OCI-LY7 (cell line): ENCODE measurements around the gene GCNT4. TPM values are rescaled to one million over a fixed set of nuclear protein-coding genes. Genes with fewer than 3 reads are reported as not detected.
"Not testable (repeated sequence)": the region's sequence is repeated elsewhere in the genome, so short reads cannot be mapped to it uniquely, and the experiment has no call there.

Experiments
- Bru-seq: library from RNA; stranded (reverse); fragments of 400-500 nt; gene quantifications from one replicate; lab custom pipeline; 2021; lab: Mats Ljungman, UMichigan
- BruChase-seq, 2 experiments: library from RNA; stranded (reverse); fragments of 400-500 nt; gene quantifications; one replicate each; lab custom pipeline; 2021; lab: Mats Ljungman, UMichigan
- BruUV-seq: library from RNA; stranded (reverse); fragments of 400-500 nt; replicated peaks from 2 replicates; lab custom pipeline; 2021; lab: Mats Ljungman, UMichigan
- CTCF ChIA-PET: fragments of 300-600 bp; sonication (Branson Sonifier 250); formaldehyde crosslinking; loops from one replicate; lab custom pipeline; 2022; ENCODE audit warnings: antibody characterized with exemption; ENCODE audit not compliant: unreplicated experiment; lab: Charles Lee
- POLR2A ChIA-PET: fragments of 300-600 bp; sonication (Branson Sonifier 250); formaldehyde crosslinking; loops from one replicate; lab custom pipeline; 2022; ENCODE audit warnings: antibody characterized with exemption; lab: Charles Lee
- DNase-seq: peaks from one replicate; pipeline ENCODE4 v3.0.0-alpha.2; 2015; ENCODE audit warnings: low spot score
- H2AFZ ChIP-seq: fragments of 200-600 bp; sonication (generic), shearing (Covaris generic); 2 replicates; pipeline ENCODE4 v1.6.1; 2014; ENCODE audit warnings: mild to moderate bottlenecking, antibody characterized with exemption, low read length, moderate library complexity
- H3K27ac ChIP-seq: fragments of 200-600 bp; sonication (generic); 2 replicates; pipeline ENCODE4 v1.5.1; 2014; ENCODE audit warnings: mixed run types, low read depth, mild to moderate bottlenecking, moderate library complexity, low read length, inconsistent platforms; ENCODE audit not compliant: poor library complexity, severe bottlenecking
- H3K36me3 ChIP-seq: fragments of 200-600 bp; sonication (generic); 2 replicates; pipeline ENCODE4 v1.6.1; 2014; ENCODE audit warnings: mild to moderate bottlenecking, antibody characterized with exemption, low read length, moderate library complexity, mixed read lengths; ENCODE audit not compliant: insufficient read depth
- H3K4me1 ChIP-seq: fragments of 200-600 bp; sonication (generic); 2 replicates; pipeline ENCODE4 v1.5.1; 2014; ENCODE audit warnings: mild to moderate bottlenecking, low read length; ENCODE audit not compliant: insufficient read depth, poor library complexity, severe bottlenecking
- H3K4me2 ChIP-seq: fragments of 200-600 bp; sonication (generic); 2 replicates; pipeline ENCODE4 v1.6.1; 2014; ENCODE audit warnings: mild to moderate bottlenecking, low read length
- H3K4me3 ChIP-seq: fragments of 200-600 bp; sonication (generic); 2 replicates; pipeline ENCODE4 v1.5.1; 2014; ENCODE audit warnings: mild to moderate bottlenecking, low read depth, low read length; ENCODE audit not compliant: poor library complexity, severe bottlenecking
- H3K79me2 ChIP-seq: fragments of 200-600 bp; sonication (generic); 2 replicates; pipeline ENCODE4 v1.6.1; 2016; ENCODE audit warnings: low read depth, mild to moderate bottlenecking, low read length, moderate library complexity, mixed read lengths; ENCODE audit not compliant: insufficient read depth
- H3K9me2 ChIP-seq: fragments of 200-600 bp; sonication (generic); 2 replicates; pipeline ENCODE4 v1.6.1; 2016; ENCODE audit warnings: mild to moderate bottlenecking, low read length, mixed read lengths; ENCODE audit not compliant: insufficient read depth
- H3K9me3 ChIP-seq: fragments of 200-600 bp; sonication (generic); 2 replicates; pipeline ENCODE4 v1.6.1; 2014; ENCODE audit warnings: mild to moderate bottlenecking, mixed run types, low read length, mixed read lengths
- H4K20me1 ChIP-seq: fragments of 200-600 bp; sonication (generic); 2 replicates; pipeline ENCODE4 v1.6.1; 2014; ENCODE audit warnings: mild to moderate bottlenecking, antibody characterized with exemption, low read length, moderate library complexity, mixed read lengths; ENCODE audit not compliant: insufficient read depth
- CTCF ChIP-seq: fragments of 200-600 bp; sonication (generic); conservative IDR thresholded peaks from 2 replicates; pipeline ENCODE4 v1.5.1; 2014; ENCODE audit warnings: mild to moderate bottlenecking, antibody characterized with exemption, low read length, moderate library complexity, mixed read lengths
- EZH2phosphoT487 ChIP-seq: fragments of 200-600 bp; sonication (generic); IDR thresholded peaks from 2 replicates; pipeline ENCODE4 v1.6.1; 2018; ENCODE audit warnings: low read depth, borderline replicate concordance, mild to moderate bottlenecking, mixed run types, antibody characterized with exemption, low read length, moderate library complexity, mixed read lengths
- intact Hi-C: fragments of 100-400 bp; cut with micrococcal nuclease; formaldehyde crosslinking; loops from one replicate; pipeline ENCODE4 v1.10.0; 2022; ENCODE audit not compliant: unreplicated experiment
- long read RNA-seq: library from polyadenylated mRNA; stranded (forward); transcript quantifications from one replicate; pipeline ENCODE4 v2.0.0, GENCODE V29; 2022
- total RNA-seq, 2 experiments: library from RNA; depleted of rRNA in 1 of 2; stranded (reverse); fragments of >200 nt in 1 of 2; shearing (Covaris generic) in 1 of 2; gene quantifications; 2 replicates each; pipeline ENCODE4 v1.2.3, GENCODE V29; 2014 to 2022

Gene GCNT4
- total RNA-seq (2014; rRNA removed; shearing (Covaris generic)) (not detected in 2 replicates), total RNA-seq (2022) (not detected in 2 replicates), Bru-seq, nascent RNA (percentile 15 among the genes with signal in this experiment), BruChase-seq, experiment 1, labeled RNA remaining after a 6-hour chase (not detected), BruChase-seq, experiment 2, labeled RNA remaining after a 2-hour chase (not detected)
- long read RNA-seq, result 0 reads

- CTCF ChIA-PET, result no interaction called here
- Histone ChIP-seq H3K79me2 (no peaks in the 10 kb centered on the region), H3K4me2 (no peak within 1 kb of the TSS), H2AFZ (no peak within 1 kb of the TSS), H3K36me3 (no peaks in the 10 kb centered on the region), H3K27ac (no peak within 1 kb of the TSS), H4K20me1 (no peaks in the 10 kb centered on the region), H3K4me1 (no peaks in the 10 kb centered on the region), H3K4me3 (no peak within 1 kb of the TSS), H3K9me3 (no peaks in the 10 kb centered on the region), H3K9me2 (no peaks in the 10 kb centered on the region)
- POLR2A ChIA-PET, result no interaction called here
- intact Hi-C loops, result no loop called here
- BruUV-seq, result no TSS peak
- no peak for TF ChIP-seq CTCF
- TF ChIP-seq EZH2phosphoT487, result no peak
- no peak for DNase-seq
Observed at GRCh38 chr5:75052192-75053053, at the start of gene GCNT4. GCNT4 (minus strand) TSS chr5:75052558; CDS start chr5:75030037, 22,521 bp downstream.

- H3K4me2 ChIP-seq, H3K36me3 ChIP-seq, intact Hi-C loops, H4K20me1 ChIP-seq, H3K79me2 ChIP-seq, DNase-seq, H2AFZ ChIP-seq, CTCF ChIA-PET, BruUV-seq, H3K27ac ChIP-seq, H3K9me3 ChIP-seq, H3K4me3 ChIP-seq, H3K4me1 ChIP-seq, H3K9me2 ChIP-seq: not testable (repeated sequence)
- POLR2A ChIA-PET, result interaction anchor here (0.7 kb wide), 1 partner anchor 9 kb away, joined by 3 read pairs; no protein-coding TSS in a partner anchor
Observed at GRCh38 chr5:75095956-75096355, 43.6 kb upstream of the GCNT4 start.

GRCh38 chr5:75091597-75091996, 39.2 kb upstream of the GCNT4 start:
- TF ChIP-seq CTCF, result no peak
- TF ChIP-seq EZH2phosphoT487, result no peak
- no peak for DNase-seq
- intact Hi-C loops, result no loop called here
- H3K9me2 ChIP-seq, result no peaks in the 10 kb centered on the region
- ChIA-PET CTCF (no interaction called here), POLR2A (interaction anchor here (0.6 kb wide), 1 partner anchor 252 kb away, joined by 5 read pairs; no protein-coding TSS in a partner anchor)
- no peak overlapping the region for H3K27ac ChIP-seq
- no peak overlapping the region for H3K4me2 ChIP-seq
- no peaks in the 10 kb centered on the region for H3K36me3 ChIP-seq
- no peaks in the 10 kb centered on the region for H3K4me1 ChIP-seq
- H3K9me3 ChIP-seq, result no peaks in the 10 kb centered on the region
- no peak overlapping the region for H2AFZ ChIP-seq
- no peaks in the 10 kb centered on the region for H4K20me1 ChIP-seq
- no peak overlapping the region for H3K4me3 ChIP-seq
- H3K79me2 ChIP-seq, result no peaks in the 10 kb centered on the region
- no TSS peak for BruUV-seq
